IPS-11a (cell line): ENCODE data around the gene NTSR2.

Experiments used
- H3K4me3 ChIP-seq: one replicate; pipeline ENCODE4 v1.5.1; 2013; ENCODE audit warnings: low read depth, low read length, control low read depth

NTSR2 gene

GRCh38 chr2:11669454-11670291 lies at the start of gene NTSR2:
Gene NTSR2 (minus strand): TSS chr2:11670195. CDS start chr2:11670129, 66 bp downstream.
- no peak within 1 kb of the TSS for H3K4me3 ChIP-seq

- no peak overlapping the region for H3K4me3 ChIP-seq
Measured at GRCh38 chr2:11719230-11719977, 49.4 kb upstream of the NTSR2 start.

- H3K4me3 ChIP-seq = no peak overlapping the region
Measured at GRCh38 chr2:11718606-11719005, 48.6 kb upstream of the NTSR2 start.

- H3K4me3 ChIP-seq = no peak overlapping the region
Measured at GRCh38 chr2:11717623-11718022, 47.6 kb upstream of the NTSR2 start.

GRCh38 chr2:11716689-11717321 lies 46.8 kb upstream of the NTSR2 start:
- H3K4me3 ChIP-seq = no peak overlapping the region

- H3K4me3 ChIP-seq = no peak overlapping the region
Measured at GRCh38 chr2:11715987-11716652, 46.1 kb upstream of the NTSR2 start.

GRCh38 chr2:11713815-11714214 lies 43.8 kb upstream of the NTSR2 start:
- H3K4me3 ChIP-seq = no peak overlapping the region

- no peak overlapping the region for H3K4me3 ChIP-seq
Measured at GRCh38 chr2:11712866-11713265, 42.9 kb upstream of the NTSR2 start.

GRCh38 chr2:11711751-11712150 lies 41.8 kb upstream of the NTSR2 start:
- no peak overlapping the region for H3K4me3 ChIP-seq

- H3K4me3 ChIP-seq = no peak overlapping the region
Measured at GRCh38 chr2:11711354-11711716, 41.3 kb upstream of the NTSR2 start.

- no peak overlapping the region for H3K4me3 ChIP-seq
Measured at GRCh38 chr2:11710632-11711353, 40.8 kb upstream of the NTSR2 start.

GRCh38 chr2:11710210-11710609 lies 40.2 kb upstream of the NTSR2 start:
- no peak overlapping the region for H3K4me3 ChIP-seq

- no peak overlapping the region for H3K4me3 ChIP-seq
Measured at GRCh38 chr2:11709293-11709692, 39.3 kb upstream of the NTSR2 start.

- no peak overlapping the region for H3K4me3 ChIP-seq
Measured at GRCh38 chr2:11708106-11708505, 38.1 kb upstream of the NTSR2 start.

GRCh38 chr2:11705711-11706110 lies 35.7 kb upstream of the NTSR2 start:
- H3K4me3 ChIP-seq = no peak overlapping the region

- no peak overlapping the region for H3K4me3 ChIP-seq
Measured at GRCh38 chr2:11705063-11705462, 35.1 kb upstream of the NTSR2 start.

GRCh38 chr2:11703700-11704099 lies 33.7 kb upstream of the NTSR2 start:
- H3K4me3 ChIP-seq = no peak overlapping the region

GRCh38 chr2:11702946-11703345 lies 33.0 kb upstream of the NTSR2 start:
- no peak overlapping the region for H3K4me3 ChIP-seq

GRCh38 chr2:11701751-11702301 lies 31.8 kb upstream of the NTSR2 start:
- H3K4me3 ChIP-seq = no peak overlapping the region

- H3K4me3 ChIP-seq = no peak overlapping the region
Measured at GRCh38 chr2:11701206-11701605, 31.2 kb upstream of the NTSR2 start.
